ENCODE measurements around the gene MBOAT1. TPM values are rescaled to one million over a fixed set of nuclear protein-coding genes. Genes with fewer than 3 reads are reported as not detected.
"Not testable (repeated sequence)": the region's sequence is repeated elsewhere in the genome, so short reads cannot be mapped to it uniquely, and the experiment has no call there.

MBOAT1 gene
- total RNA-seq, 1 donor from 2014 or later, result 4.6 TPM

GRCh38 chr6:20203561-20204511 is 8.4 kb downstream of the MBOAT1 start:
- ATAC-seq (no peak), DNase-seq (ENCODE audit: low spot score) (no peak)

- DNase-seq (ENCODE audit: low spot score) (no peak), ATAC-seq (peak; percentile 45)
These were observed 9.5 kb downstream of the MBOAT1 start for GRCh38 chr6:20202699-20203302.

- DNase-seq (ENCODE audit: low spot score) (no peak), ATAC-seq (no peak)
These were observed 10.0 kb downstream of the MBOAT1 start for GRCh38 chr6:20202324-20202658.

GRCh38 chr6:20200761-20201630 is 11.3 kb downstream of the MBOAT1 start:
- DNase-seq (ENCODE audit: low spot score), result no peak
- ATAC-seq, result no peak

- no peak for DNase-seq (ENCODE audit: low spot score)
- ATAC-seq, result no peak
These were observed 13.5 kb downstream of the MBOAT1 start for GRCh38 chr6:20198775-20199174.

GRCh38 chr6:20198156-20198774 is 14.0 kb downstream of the MBOAT1 start:
- DNase-seq (ENCODE audit: low spot score), result no peak
- no peak for ATAC-seq

- no peak for DNase-seq (ENCODE audit: low spot score)
- ATAC-seq, result no peak
These were observed 15.0 kb downstream of the MBOAT1 start for GRCh38 chr6:20197251-20197650.

- DNase-seq (ENCODE audit: low spot score), result no peak
- no peak for ATAC-seq
These were observed 19.6 kb downstream of the MBOAT1 start for GRCh38 chr6:20192625-20193024.

GRCh38 chr6:20191992-20192391 is 20.3 kb downstream of the MBOAT1 start:
- DNase-seq (ENCODE audit: low spot score) (no peak), ATAC-seq (no peak)

GRCh38 chr6:20188630-20189075 is 23.6 kb downstream of the MBOAT1 start:
- no peak for DNase-seq (ENCODE audit: low spot score)
- no peak for ATAC-seq

GRCh38 chr6:20186981-20187380 is 25.3 kb downstream of the MBOAT1 start:
- DNase-seq (ENCODE audit: low spot score), result no peak
- no peak for ATAC-seq

- ATAC-seq (no peak), DNase-seq (ENCODE audit: low spot score) (no peak)
These were observed 28.6 kb downstream of the MBOAT1 start for GRCh38 chr6:20183706-20184105.

GRCh38 chr6:20182926-20183521 is 29.2 kb downstream of the MBOAT1 start:
- DNase-seq (ENCODE audit: low spot score) (no peak), ATAC-seq (peak; percentile 27)

GRCh38 chr6:20182069-20182468 is 30.2 kb downstream of the MBOAT1 start:
- ATAC-seq (no peak), DNase-seq (ENCODE audit: low spot score) (no peak)

GRCh38 chr6:20180935-20181334 is 31.3 kb downstream of the MBOAT1 start:
- ATAC-seq (no peak), DNase-seq (ENCODE audit: low spot score) (no peak)

- DNase-seq (ENCODE audit: low spot score); ATAC-seq: not testable (repeated sequence)
These were observed 32.8 kb downstream of the MBOAT1 start for GRCh38 chr6:20179287-20180045.

GRCh38 chr6:20178327-20178726 is 33.9 kb downstream of the MBOAT1 start:
- DNase-seq (ENCODE audit: low spot score) (no peak), ATAC-seq (peak; percentile 63)

GRCh38 chr6:20175810-20176410 is 36.4 kb downstream of the MBOAT1 start:
- no peak for ATAC-seq
- DNase-seq (ENCODE audit: low spot score), result no peak
